ENCODE results near the gene RAB8A. TPM values are rescaled to one million over a fixed set of nuclear protein-coding genes. Genes with fewer than 3 reads are reported as not detected.

RAB8A gene
- total RNA-seq, 2 donors from 2014 or later, result 67.7 to 86.0 TPM

GRCh38 chr19:16180611-16181010, 68.9 kb downstream of the RAB8A start:
- peak; percentile 66 for DNase-seq
- Mint-ChIP-seq H3K36me3 (ENCODE audit: low read depth) (no peaks in the 10 kb centered on the region), H3K9me3 (peaks cover 5% of the 10 kb centered on the region), H3K27me3 (ENCODE audit: insufficient read depth) (peaks cover 19% of the 10 kb centered on the region), H3K4me3 (no peak overlapping the region), H3K27ac (no peak overlapping the region), H3K4me1 (no peaks in the 10 kb centered on the region)
- no peak overlapping the region for H3K4me3 ChIP-seq (ENCODE audit: low read length)
- no peaks in the 10 kb centered on the region for H3K36me3 ChIP-seq (ENCODE audit: control insufficient read depth, insufficient read depth, low read length)
- H3K9ac ChIP-seq (ENCODE audit: extremely low read depth, low read length, poor library complexity, severe bottlenecking), result no peak overlapping the region
- 53 to 70% methylated on average over 2 to 4 of the region's 4 CpGs for WGBS, 2 experiments (ENCODE audit: insufficient coverage in 1 of 2, insufficient read length in 1 of 2)
- H3K27me3 ChIP-seq (ENCODE audit: control insufficient read depth, insufficient read depth, low read length, poor library complexity, severe bottlenecking), result no peaks in the 10 kb centered on the region
- no peak overlapping the region for H3K27ac ChIP-seq (ENCODE audit: low read depth, low read length)
- no peaks in the 10 kb centered on the region for H3K9me3 ChIP-seq (ENCODE audit: control insufficient read depth, low read length)
- H3K4me1 ChIP-seq (ENCODE audit: control insufficient read depth, insufficient read depth, low read length), result no peaks in the 10 kb centered on the region
- TF ChIP-seq CTCF (conservative IDR thresholded peaks at IDR 0.05), result no peak

Other genes starting within 250 kb of the RAB8A start
- gene CYP4F2, start 213.8 kb upstream of the RAB8A start, total RNA-seq, result not detected
- not detected for gene CYP4F11, start 177.4 kb upstream of the RAB8A start, total RNA-seq
- gene OR10H4, start 162.9 kb upstream of the RAB8A start, total RNA-seq, result not detected
- gene TPM4, start 35.4 kb upstream of the RAB8A start, total RNA-seq, result 100 to 1,000 TPM; 387 to 437 TPM
- gene HSH2D, start 31.8 kb downstream of the RAB8A start, total RNA-seq, result under 1 TPM; 0.66 to 0.68 TPM
- not detected for gene CIB3, start 61.6 kb downstream of the RAB8A start, total RNA-seq
- gene FAM32A, start 73.5 kb downstream of the RAB8A start, total RNA-seq, result 10 to 100 TPM; 71.8 to 80.1 TPM
- 10 to 100 TPM; 35.0 to 51.6 TPM for gene AP1M1, start 86.0 kb downstream of the RAB8A start, total RNA-seq
- 1 to 10 TPM in 1 of 2 donors, under 1 TPM in 1; 0.22 to 1.4 TPM for gene KLF2, start 212.9 kb downstream of the RAB8A start, total RNA-seq